NCI-H446 treated with DMSO at 0.1 percent for 48 hours (cell line): ENCODE measurements around the gene MRGPRX1.
"Not testable (repeated sequence)": the region's sequence is repeated elsewhere in the genome, so short reads cannot be mapped to it uniquely, and the experiment has no call there.

Source experiments
- DNase-seq: peaks from one replicate; lab custom pipeline; 2025; lab: John Stamatoyannopoulos, UW

MRGPRX1 gene

GRCh38 chr11:18939314-18939713, at the start of gene MRGPRX1:
TSS of gene MRGPRX1 (minus strand) at chr11:18939414. CDS start at chr11:18934784, 4,630 bp downstream.
- DNase-seq, result no peak

- DNase-seq, result no peak
Measured at GRCh38 chr11:18987454-18988231, 48.4 kb upstream of the MRGPRX1 start.

- no peak for DNase-seq
Measured at GRCh38 chr11:18986744-18987143, 47.5 kb upstream of the MRGPRX1 start.

- DNase-seq, result no peak
Measured at GRCh38 chr11:18981897-18982296, 42.7 kb upstream of the MRGPRX1 start.

- no peak for DNase-seq
Measured at GRCh38 chr11:18974192-18974591, 35.0 kb upstream of the MRGPRX1 start.

- no peak for DNase-seq
Measured at GRCh38 chr11:18972336-18972735, 33.1 kb upstream of the MRGPRX1 start.

GRCh38 chr11:18969720-18970119, 30.5 kb upstream of the MRGPRX1 start:
- no peak for DNase-seq

- DNase-seq, result no peak
Measured at GRCh38 chr11:18958221-18958910, 19.2 kb upstream of the MRGPRX1 start.

GRCh38 chr11:18956630-18957029, 17.4 kb upstream of the MRGPRX1 start:
- no peak for DNase-seq

- DNase-seq, result no peak
Measured at GRCh38 chr11:18936002-18936673, 3.1 kb downstream of the MRGPRX1 start.

- DNase-seq, result no peak
Measured at GRCh38 chr11:18934195-18934814, 4.9 kb downstream of the MRGPRX1 start.

GRCh38 chr11:18927550-18928322, 11.5 kb downstream of the MRGPRX1 start:
- DNase-seq, result no peak

GRCh38 chr11:18925426-18925825, 13.8 kb downstream of the MRGPRX1 start:
- DNase-seq, result not testable (repeated sequence)

- no peak for DNase-seq
Measured at GRCh38 chr11:18912883-18913282, 26.3 kb downstream of the MRGPRX1 start.

- peak; percentile 16 for DNase-seq
Measured at GRCh38 chr11:18907391-18907790, 31.8 kb downstream of the MRGPRX1 start.

- not testable (repeated sequence) for DNase-seq
Measured at GRCh38 chr11:18900637-18901036, 38.6 kb downstream of the MRGPRX1 start.

- DNase-seq, result not testable (repeated sequence)
Measured at GRCh38 chr11:18900151-18900611, 39.0 kb downstream of the MRGPRX1 start.

- DNase-seq, result not testable (repeated sequence)
Measured at GRCh38 chr11:18891712-18892111, 47.5 kb downstream of the MRGPRX1 start.

GRCh38 chr11:18890615-18891014, 48.6 kb downstream of the MRGPRX1 start:
- no peak for DNase-seq
